ENCODE data around the gene ZNF32.

DNA sequence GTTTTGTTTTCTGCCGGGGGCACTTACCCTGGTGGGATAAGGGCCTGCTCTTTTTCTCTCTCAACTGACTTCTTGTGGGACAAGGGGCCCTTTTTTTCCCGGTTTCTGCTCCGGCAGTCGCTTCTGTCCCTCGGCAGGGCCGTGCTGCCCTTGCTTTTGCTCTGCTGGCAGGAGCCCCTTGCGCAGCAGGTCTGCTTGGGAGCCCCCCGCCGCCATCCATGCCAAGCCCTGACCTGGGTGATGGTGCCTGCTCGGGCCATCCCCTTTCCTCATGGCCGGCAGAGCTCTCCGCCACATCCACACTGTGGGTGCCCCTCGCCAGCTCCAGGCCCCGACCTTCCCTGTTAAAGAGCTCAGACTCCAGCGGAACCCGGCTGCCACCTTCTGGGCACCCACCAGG, 47.0 kb upstream of the ZNF32 start:
- TF ChIP-seq CTCF (conservative IDR thresholded peaks at IDR 0.05; ENCODE audit: low read length) (no peak), EZH2phosphoT487 (IDR thresholded peaks at IDR 0.05; ENCODE audit: borderline replicate concordance, low read depth, low read length) (no peak)

All from OCI-LY7 (cell line).